WI38 (cell line): Measurements from ENCODE around the gene UFM1.

Source experiments
- H3K4me3 ChIP-seq: 2 replicates; pipeline ENCODE4 v1.5.1; 2011; ENCODE audit warnings: low read depth, mild to moderate bottlenecking, control low read depth, low read length
- TF ChIP-seq, protein P1 (sequence below): IDR thresholded peaks from 2 replicates; pipeline ENCODE4 v1.5.1; 2012; ENCODE audit warnings: low read depth, mild to moderate bottlenecking, control low read depth, low read length

The UFM1 gene

DNA sequence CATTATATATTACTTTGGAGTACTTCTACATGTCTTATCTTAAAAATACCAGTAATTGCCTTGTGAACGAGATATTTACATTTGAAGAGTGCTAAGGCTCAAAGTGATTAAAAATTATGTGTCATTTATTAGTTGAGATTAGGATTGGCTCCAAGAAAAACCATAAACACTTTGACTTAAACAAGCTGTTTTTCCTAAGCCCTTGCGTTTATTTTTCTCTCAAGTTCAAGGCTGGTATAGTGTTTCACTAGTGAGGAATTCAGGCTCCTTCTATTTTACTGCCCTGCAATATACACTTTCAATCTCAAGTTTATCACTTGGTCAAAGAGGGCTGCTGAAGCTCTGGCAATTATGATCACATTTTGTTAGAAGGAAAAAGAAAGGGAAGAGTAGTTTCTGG, 49.9 kb downstream of the UFM1 start:
- TF ChIP-seq, protein P1, sequence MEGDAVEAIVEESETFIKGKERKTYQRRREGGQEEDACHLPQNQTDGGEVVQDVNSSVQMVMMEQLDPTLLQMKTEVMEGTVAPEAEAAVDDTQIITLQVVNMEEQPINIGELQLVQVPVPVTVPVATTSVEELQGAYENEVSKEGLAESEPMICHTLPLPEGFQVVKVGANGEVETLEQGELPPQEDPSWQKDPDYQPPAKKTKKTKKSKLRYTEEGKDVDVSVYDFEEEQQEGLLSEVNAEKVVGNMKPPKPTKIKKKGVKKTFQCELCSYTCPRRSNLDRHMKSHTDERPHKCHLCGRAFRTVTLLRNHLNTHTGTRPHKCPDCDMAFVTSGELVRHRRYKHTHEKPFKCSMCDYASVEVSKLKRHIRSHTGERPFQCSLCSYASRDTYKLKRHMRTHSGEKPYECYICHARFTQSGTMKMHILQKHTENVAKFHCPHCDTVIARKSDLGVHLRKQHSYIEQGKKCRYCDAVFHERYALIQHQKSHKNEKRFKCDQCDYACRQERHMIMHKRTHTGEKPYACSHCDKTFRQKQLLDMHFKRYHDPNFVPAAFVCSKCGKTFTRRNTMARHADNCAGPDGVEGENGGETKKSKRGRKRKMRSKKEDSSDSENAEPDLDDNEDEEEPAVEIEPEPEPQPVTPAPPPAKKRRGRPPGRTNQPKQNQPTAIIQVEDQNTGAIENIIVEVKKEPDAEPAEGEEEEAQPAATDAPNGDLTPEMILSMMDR: no peak
- H3K4me3 ChIP-seq: no peak overlapping the region

- TF ChIP-seq, protein P1: no peak
- no peak overlapping the region for H3K4me3 ChIP-seq
These were observed 51.6 kb downstream of the UFM1 start for GRCh38 chr13:38401276-38401675.

- no peak overlapping the region for H3K4me3 ChIP-seq
- TF ChIP-seq, protein P1: no peak
These were observed 55.6 kb downstream of the UFM1 start for GRCh38 chr13:38405216-38405615.

DNA sequence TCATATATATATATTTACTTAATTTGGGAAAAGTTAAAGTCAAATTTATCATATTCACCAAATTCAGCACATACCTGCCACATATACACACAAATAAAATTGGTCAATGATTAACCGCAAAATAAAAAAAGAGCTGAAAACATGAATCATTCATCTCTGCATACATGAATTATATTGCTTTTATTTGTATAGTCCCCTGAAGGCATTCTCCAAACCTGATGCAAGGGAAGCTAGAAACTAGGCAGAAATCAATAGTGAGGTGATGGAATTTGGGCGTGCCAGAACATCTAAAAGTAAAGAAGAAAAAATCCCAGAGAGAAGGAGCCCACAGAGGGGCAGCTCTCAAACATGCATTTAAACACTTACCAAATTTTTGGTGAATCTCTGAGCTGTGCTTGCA, 60.1 kb downstream of the UFM1 start:
- H3K4me3 ChIP-seq: no peak overlapping the region
- TF ChIP-seq, protein P1: no peak

DNA sequence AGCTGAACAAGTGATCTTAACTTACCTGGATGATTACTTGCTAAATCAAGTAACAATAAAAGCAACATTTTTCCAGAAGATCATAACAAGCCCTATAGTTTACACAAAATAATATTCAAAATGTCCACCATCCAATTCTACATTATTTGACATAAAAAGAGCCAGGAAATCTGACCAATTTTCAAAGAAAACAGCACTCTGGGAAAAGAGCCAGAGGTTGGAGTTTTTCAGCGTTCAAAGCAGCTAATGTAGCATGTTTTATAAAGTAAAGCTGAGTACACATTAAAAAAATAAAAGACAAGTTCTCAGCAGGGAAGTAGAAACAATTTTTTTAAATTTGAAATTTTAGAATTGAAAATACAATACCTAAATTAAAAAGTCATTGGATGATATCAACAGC, 62.6 kb downstream of the UFM1 start:
- TF ChIP-seq, protein P1: no peak
- H3K4me3 ChIP-seq: no peak overlapping the region
